ENCODE measurements around the gene OSGEP. TPM values are rescaled to one million over a fixed set of nuclear protein-coding genes. Genes with fewer than 3 reads are reported as not detected.

The OSGEP gene
- total RNA-seq, 1 experiment from 2014 or later, result 21.8 TPM

GRCh38 chr14:20489093-20489994 is 34.7 kb upstream of the OSGEP start:
- CTCF ChIA-PET, result interaction anchor here (1.8 kb wide), 1 partner anchor 115 kb away, joined by 7 read pairs; no protein-coding TSS in a partner anchor
- BruUV-seq (replicated peaks), result no TSS peak
- H3K4me1 ChIP-seq (ENCODE audit: control insufficient read depth in 1 of 2, insufficient read depth in 2 of 2, low read length in 2 of 2), result peaks cover 7 to 30% of the 10 kb centered on the region in 2 experiments; a peak in 3 of 4 replicates
- H3K4me2 ChIP-seq (ENCODE audit: low read length), result peak overlapping the region; percentile 18
- no peak overlapping the region for H3K4me3 ChIP-seq (replicated peaks in 1 of 2; ENCODE audit: low read depth in 1 of 2, low read length in 2 of 2)
- no peaks in the 10 kb centered on the region for H3K36me3 ChIP-seq (ENCODE audit: control insufficient read depth in 1 of 2, insufficient read depth in 2 of 2, low read length in 2 of 2)
- H2AFZ ChIP-seq (ENCODE audit: low read depth, low read length, poor library complexity, severe bottlenecking), result no peak overlapping the region
- RAD21 ChIA-PET (ENCODE audit: low non-redundant PET in 1 of 2, low total read pairs in 2 of 2, uncharacterized antibody in 2 of 2, unreplicated experiment in 2 of 2), result no interaction called here
- no peaks in the 10 kb centered on the region for H3K79me2 ChIP-seq (ENCODE audit: insufficient read depth, low read length)
- no peaks in the 10 kb centered on the region for H3K27me3 ChIP-seq (ENCODE audit: insufficient read depth, low read length)
- ATAC-seq (no peak), DNase-seq (ENCODE audit: low read depth, low spot score) (no peak)
- no peaks in the 10 kb centered on the region for H3K9me2 ChIP-seq (ENCODE audit: insufficient read depth)
- intact Hi-C loops (cut with micrococcal nuclease), result no loop called here
- TF ChIP-seq SP1 (IDR thresholded peaks at IDR 0.05; ENCODE audit: low read depth), result no peak
- TF ChIP-seq JUND (IDR thresholded peaks at IDR 0.05), result no peak
- no peak for TF ChIP-seq ELF1 (IDR thresholded peaks at IDR 0.05; ENCODE audit: borderline replicate concordance, low read depth)
- H3K9ac ChIP-seq (ENCODE audit: low read length), result no peak overlapping the region
- no peaks in the 10 kb centered on the region for H3K9me3 ChIP-seq (ENCODE audit: control insufficient read depth in 1 of 2, insufficient read depth in 1 of 2, low read depth in 1 of 2, low read length in 2 of 2)
- no peaks in the 10 kb centered on the region for H4K20me1 ChIP-seq (ENCODE audit: insufficient read depth)
- POLR2A ChIA-PET, result interaction anchor here (0.6 to 1.7 kb wide), 2 partner anchors 19 to 72 kb away, joined by 3 to 10 read pairs; no protein-coding TSS in a partner anchor
- H3K27ac ChIP-seq (ENCODE audit: low read depth, low read length), result no peak overlapping the region

- Histone ChIP-seq H3K36me3 (ENCODE audit: control insufficient read depth in 1 of 2, insufficient read depth in 2 of 2, low read length in 2 of 2) (no peaks in the 10 kb centered on the region), H4K20me1 (ENCODE audit: insufficient read depth) (no peaks in the 10 kb centered on the region), H3K27me3 (ENCODE audit: insufficient read depth, low read length) (no peaks in the 10 kb centered on the region), H3K9me3 (ENCODE audit: control insufficient read depth in 1 of 2, insufficient read depth in 1 of 2, low read depth in 1 of 2, low read length in 2 of 2) (no peaks in the 10 kb centered on the region), H2AFZ (ENCODE audit: low read depth, low read length, poor library complexity, severe bottlenecking) (no peak overlapping the region), H3K4me3 (replicated peaks in 1 of 2; ENCODE audit: low read depth in 1 of 2, low read length in 2 of 2) (no peak overlapping the region), H3K79me2 (ENCODE audit: insufficient read depth, low read length) (no peaks in the 10 kb centered on the region), H3K9me2 (ENCODE audit: insufficient read depth) (no peaks in the 10 kb centered on the region), H3K4me1 (ENCODE audit: control insufficient read depth in 1 of 2, insufficient read depth in 2 of 2, low read length in 2 of 2) (peaks cover 7 to 25% of the 10 kb centered on the region in 2 experiments; a peak in 3 of 4 replicates), H3K9ac (ENCODE audit: low read length) (no peak overlapping the region), H3K27ac (ENCODE audit: low read depth, low read length) (no peak overlapping the region), H3K4me2 (ENCODE audit: low read length) (no peak overlapping the region)
- intact Hi-C loops (cut with micrococcal nuclease), result loop anchor here (1.0 kb wide), 1 partner anchor 119 kb away; no protein-coding TSS in a partner anchor
- ATAC-seq (peak; percentile 54; the same call in 1 of the 2 replicates), DNase-seq (ENCODE audit: low read depth, low spot score) (no peak)
- ChIA-PET POLR2A (interaction anchor here (0.9 to 1.7 kb wide), 4 partner anchors 14 to 144 kb away, joined by 3 to 10 read pairs (median 3); partner anchors contain the start of gene PARP2), CTCF (interaction anchor here (1.0 to 1.8 kb wide), 7 partner anchors 11 to 121 kb away, joined by 3 to 7 read pairs (median 4); partner anchors contain the start of genes APEX1, PIP4P1 and TEP1), RAD21 (ENCODE audit: low non-redundant PET in 1 of 2, low total read pairs in 2 of 2, uncharacterized antibody in 2 of 2, unreplicated experiment in 2 of 2) (no interaction called here)
- BruUV-seq (replicated peaks), result no TSS peak
- TF ChIP-seq RAD21 (IDR thresholded peaks at IDR 0.05; ENCODE audit: low read depth), result peak; percentile 44; the same call in 1 of the 2 replicates
- peak; percentile 22 to 42 (median 36); a peak in 4 of 6 replicates for TF ChIP-seq CTCF (IDR thresholded peaks at IDR 0.05 in 2 of 3, conservative IDR thresholded peaks at IDR 0.05 in 1 of 3; ENCODE audit: borderline replicate concordance in 1 of 3, insufficient read depth in 1 of 3, low read depth in 2 of 3, low read length in 2 of 3)
- no peak for TF ChIP-seq ZNF274 (IDR thresholded peaks at IDR 0.05; ENCODE audit: low read depth, low read length)
- TF ChIP-seq ZBTB33 (IDR thresholded peaks at IDR 0.05; ENCODE audit: extremely low read depth, insufficient replicate concordance, low read length), result no peak
- TF ChIP-seq SP1 (IDR thresholded peaks at IDR 0.05; ENCODE audit: low read depth), result no peak
Measured at GRCh38 chr14:20487396-20487725, 32.7 kb upstream of the OSGEP start.

All from HCT116 (cell line).